Activated CD8-positive, alpha-beta memory T cell treated with anti-CD3 and anti-CD28 coated beads, Interleukin-2, amount 50 U/mL, for 48 hours (primary cell): ENCODE data around the gene MED12L.

Experiments used
- DNase-seq: peaks from one replicate; pipeline ENCODE4 v3.0.0-alpha.2; 2020

The MED12L gene

GRCh38 chr3:151330899-151331298 lies 245.4 kb downstream of the MED12L start:
- DNase-seq: no peak

DNA sequence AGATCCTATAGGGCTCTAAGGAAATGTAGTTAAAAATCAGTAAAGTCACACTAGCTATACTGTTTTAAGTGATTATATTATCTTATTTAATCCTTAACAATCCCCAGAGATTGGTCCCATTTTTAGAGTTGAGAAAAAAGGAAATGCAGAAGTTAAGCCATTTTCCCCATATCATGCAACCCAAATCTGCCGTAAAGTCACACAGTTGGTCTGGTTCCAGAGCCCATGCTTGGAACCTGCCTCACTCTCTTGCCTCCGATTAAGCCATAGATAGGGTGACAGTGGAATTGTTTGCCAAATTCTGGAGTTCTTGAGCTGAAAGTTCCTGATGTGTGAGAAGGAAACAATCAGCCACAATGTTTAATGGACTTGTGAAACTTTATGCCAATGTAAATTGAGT lies 246.2 kb downstream of the MED12L start:
- DNase-seq: no peak

GRCh38 chr3:151345859-151346258 lies 260.4 kb downstream of the MED12L start:
- DNase-seq: no peak

GRCh38 chr3:151346292-151346691 lies 260.8 kb downstream of the MED12L start:
- DNase-seq: no peak

- no peak for DNase-seq
Observed at GRCh38 chr3:151347432-151347831, 262.0 kb downstream of the MED12L start.

DNA sequence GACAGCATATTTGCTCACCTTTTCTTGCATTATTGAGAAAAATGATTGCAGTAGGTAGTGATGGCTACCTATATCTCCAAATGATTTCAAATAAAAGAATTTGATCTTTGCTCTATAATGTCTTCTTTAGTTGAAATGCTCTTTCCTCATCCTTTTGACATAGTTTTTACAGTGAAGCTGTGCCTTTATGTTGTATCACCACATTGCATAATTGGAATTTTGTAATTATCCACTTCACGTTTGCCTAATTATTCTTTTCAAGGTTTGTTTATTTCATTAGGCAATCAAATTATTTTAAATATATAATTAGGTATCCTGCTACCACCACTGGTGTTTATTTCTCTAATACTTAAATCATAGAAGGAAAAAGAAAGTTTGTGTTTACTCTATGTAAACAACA lies 265.2 kb downstream of the MED12L start:
- DNase-seq: no peak

- no peak for DNase-seq
Observed at GRCh38 chr3:151351219-151351618, 265.8 kb downstream of the MED12L start.

DNA sequence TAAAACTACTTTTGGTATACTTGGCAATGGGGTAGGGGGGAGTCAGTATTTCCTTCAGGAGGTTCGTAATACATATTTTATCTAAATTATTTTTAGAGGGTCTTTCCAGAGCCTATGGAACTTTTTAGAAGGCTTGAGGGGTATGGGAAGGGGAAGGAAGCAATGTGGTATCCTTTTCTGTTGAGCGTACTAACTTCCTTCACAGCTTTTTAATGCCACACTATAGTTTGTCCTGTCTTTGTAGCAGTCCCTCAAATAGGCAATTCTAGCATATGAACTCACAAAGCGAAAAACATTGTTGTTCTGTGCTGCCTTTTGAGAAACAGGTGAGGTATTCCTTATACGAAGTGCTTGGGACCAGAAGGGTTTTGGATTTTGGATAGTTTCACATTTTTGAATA lies 266.2 kb downstream of the MED12L start:
- no peak for DNase-seq

DNA sequence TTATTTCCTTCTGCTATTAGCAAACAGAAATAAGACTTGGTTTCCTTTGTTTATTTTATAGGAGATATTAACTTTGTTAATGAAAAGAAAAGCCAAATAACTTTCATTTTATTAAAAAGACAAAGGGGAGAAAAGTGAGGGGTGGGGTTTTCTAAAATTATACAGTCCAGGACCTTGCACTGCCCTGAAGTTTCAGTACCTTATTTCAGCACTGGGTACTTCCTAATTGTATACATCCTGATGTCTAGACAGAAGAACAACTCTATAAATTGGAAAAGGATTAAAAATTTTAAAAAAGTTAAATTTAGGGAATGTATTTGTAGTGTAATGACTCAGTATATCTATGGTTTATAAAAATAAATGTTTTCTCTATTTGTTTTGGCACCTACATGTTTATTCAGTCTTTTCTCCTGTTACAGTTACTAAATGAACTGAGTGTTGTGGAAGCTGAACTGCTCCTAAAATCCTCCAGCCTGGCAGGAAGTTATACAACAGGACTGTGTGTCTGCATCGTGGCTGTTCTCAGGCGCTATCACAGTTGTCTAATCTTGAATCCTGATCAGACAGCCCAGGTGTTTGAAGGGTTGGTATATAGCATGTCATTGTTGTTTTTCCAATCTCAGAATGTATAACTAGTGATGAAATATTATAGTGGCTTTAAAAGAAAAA lies 271.5 kb downstream of the MED12L start:
- no peak for DNase-seq

DNA sequence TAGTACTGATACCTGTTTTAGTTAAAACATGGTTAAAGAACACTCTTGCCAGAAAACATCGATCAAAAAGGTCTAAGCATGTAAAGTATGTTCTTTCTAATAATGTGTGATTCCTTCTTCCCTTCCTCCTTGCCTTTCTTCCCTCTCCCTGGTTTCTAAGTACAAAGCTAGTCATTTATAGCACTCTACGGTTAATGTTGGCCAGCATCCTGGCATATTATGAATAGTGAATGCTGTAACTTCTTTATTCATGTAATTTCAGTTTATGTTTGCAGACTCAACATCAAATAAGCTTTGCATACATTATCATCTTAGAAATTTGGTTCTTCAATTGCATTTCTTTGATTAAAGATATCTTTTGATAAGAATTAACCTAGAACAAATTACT lies 272.0 kb downstream of the MED12L start:
- DNase-seq: no peak

GRCh38 chr3:151362751-151363174 lies 277.3 kb downstream of the MED12L start:
- no peak for DNase-seq

- DNase-seq: no peak
Observed at GRCh38 chr3:151366993-151367392, 281.5 kb downstream of the MED12L start.

- DNase-seq: no peak
Observed at GRCh38 chr3:151367448-151367847, 282.0 kb downstream of the MED12L start.

DNA sequence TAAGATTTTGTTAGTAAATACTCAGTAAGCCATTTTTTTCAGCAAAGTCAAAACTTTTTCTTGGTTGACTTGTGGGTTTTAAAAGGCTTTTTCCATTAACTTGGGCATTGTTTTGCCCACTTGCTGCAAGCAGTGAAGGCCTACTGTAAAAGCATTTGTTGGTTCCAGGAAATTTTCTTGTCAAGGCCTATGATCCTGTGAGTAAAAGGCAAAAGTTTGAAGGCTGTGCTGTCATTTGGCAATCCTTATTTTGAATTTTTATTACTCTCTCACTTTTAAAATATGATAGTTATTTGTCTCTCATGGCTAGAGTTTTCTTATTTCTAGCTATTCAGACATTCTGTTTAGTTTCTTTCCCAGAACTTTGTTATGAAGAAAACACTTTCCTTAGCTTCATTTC lies 286.1 kb downstream of the MED12L start:
- no peak for DNase-seq

GRCh38 chr3:151372063-151372820 lies 286.8 kb downstream of the MED12L start:
- no peak for DNase-seq

DNA sequence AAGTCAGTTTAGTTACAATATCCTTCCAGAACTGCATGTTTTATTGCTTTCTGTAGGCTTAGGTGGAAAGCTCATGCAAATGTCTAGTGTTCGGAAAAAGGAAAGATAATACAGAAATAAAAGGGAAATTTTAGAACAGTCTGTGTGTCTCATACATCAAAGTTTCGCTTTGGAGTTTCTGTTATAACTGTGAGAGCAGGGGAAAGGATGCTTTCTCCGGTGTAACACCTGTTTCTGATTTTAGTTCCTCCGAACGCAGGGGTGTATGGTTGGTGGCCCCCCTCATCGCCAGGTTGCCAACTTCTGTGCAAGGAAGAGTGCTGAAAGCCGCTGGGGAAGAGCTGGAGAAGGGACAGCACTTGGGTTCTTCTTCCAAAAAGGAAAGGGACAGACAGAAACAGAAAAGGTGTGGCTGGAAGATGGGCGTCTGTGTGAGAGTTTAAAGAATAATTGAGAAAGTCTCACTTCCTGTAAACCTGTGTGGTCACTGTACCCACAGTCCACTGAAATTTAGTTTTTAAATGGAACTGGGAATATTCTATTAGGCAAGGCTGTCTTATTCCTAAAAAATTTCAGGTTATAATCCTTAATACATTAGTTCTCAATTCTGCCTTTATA lies 292.4 kb downstream of the MED12L start:
- no peak for DNase-seq

GRCh38 chr3:151379083-151379734 lies 293.7 kb downstream of the MED12L start:
- DNase-seq: no peak

DNA sequence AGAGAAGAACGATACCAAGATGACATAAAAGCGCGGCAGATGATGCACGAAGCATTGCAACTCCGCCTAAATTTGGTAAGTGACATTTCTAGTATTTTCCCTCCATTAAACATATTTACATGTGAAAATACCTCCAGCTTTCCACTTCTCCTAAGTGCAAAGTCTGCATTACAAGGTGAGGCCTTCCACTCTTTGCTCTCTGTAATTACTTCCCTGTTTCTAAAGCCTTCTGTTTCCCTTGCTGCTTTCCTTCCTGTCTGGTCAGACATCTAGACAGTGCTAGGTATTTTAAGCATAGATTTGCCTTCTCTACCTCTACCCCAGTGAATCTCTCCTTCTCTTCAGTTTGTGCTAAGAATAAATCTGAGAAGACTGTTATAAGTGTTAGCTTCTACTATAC lies 297.2 kb downstream of the MED12L start:
- no peak for DNase-seq

DNA sequence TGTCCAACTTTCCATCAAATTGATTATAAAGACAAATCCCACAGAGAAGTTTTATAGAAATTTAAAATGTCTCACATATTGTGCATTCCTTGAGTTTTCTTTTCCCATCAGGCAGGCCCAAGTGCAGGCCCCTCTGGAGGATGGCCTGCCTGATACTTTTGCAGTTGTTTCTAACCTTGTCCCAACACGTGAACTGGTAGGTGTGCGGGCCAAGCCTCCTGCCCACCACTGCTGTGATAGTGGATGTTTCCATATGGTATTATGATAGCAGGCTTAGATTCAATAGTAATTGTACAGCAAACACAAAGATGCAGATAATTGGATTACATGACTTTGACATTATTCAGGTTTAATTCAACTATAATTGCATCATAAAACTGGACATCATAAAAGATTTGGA lies 297.6 kb downstream of the MED12L start:
- DNase-seq: no peak

GRCh38 chr3:151383956-151384355 lies 298.5 kb downstream of the MED12L start:
- DNase-seq: no peak

DNA sequence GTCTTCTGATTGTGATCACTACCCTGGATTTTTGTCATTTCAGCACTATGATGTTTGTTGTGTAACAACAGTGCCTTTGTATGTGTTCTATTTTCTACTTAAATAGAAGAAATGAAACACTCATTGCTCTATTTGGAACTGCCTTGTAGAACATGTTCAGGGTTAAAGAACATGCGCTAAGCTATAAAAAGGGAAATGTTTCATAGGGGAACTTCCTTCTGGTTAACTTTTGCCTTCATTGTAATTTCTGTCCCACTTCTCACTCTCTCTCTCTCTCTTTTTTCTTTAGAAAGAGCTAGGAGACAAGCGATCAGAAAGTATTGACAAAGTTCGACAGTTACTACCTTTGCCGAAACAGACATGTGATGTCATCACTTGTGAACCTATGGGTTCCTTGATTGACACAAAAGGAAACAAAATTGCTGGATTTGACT lies 299.3 kb downstream of the MED12L start, which contains the start of gene P2RY12:
Gene P2RY12 (minus strand): TSS at position 13 of the 434 bp plus-strand sequence. CDS start 45,908 bp downstream, outside the sequence.
- DNase-seq: no peak

GRCh38 chr3:151386056-151386455 lies 300.6 kb downstream of the MED12L start:
- DNase-seq: no peak

DNA sequence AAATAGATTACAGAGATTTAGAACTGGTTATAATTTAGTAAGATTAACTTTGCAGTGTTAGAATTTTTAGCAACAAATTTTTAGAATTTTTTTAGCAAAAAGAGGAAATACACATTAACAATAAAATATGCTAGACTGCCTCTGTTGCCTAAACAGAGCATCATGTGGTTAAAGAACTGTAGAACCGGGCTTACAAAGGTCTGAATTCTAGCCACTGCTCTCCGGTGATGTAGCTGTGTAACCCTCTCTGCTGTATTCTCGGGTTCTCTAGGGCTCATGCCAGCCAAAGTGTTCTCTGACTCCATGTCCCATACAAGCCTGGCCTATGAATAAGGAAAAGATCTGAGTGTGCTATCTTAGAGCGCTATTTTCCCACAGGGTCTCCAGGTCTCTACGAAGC lies 302.0 kb downstream of the MED12L start:
- no peak for DNase-seq
